HepG2 (cell line): Measurements from ENCODE around the gene FAM168A. TPM values are rescaled to one million over a fixed set of nuclear protein-coding genes. Genes with fewer than 3 reads are reported as not detected.

Experiments
- CAMTA2 ChIP-seq: sonication (generic); formaldehyde crosslinking; IDR thresholded peaks from 2 replicates; pipeline ENCODE4 v1.4.0; 2020; ENCODE audit warnings: mild to moderate bottlenecking, missing genetic modification reagents, borderline replicate concordance
- CREB1 ChIP-seq, 2 experiments: fragments of 450-650 bp in 1 of 2; IDR thresholded peaks; 2 replicates each; pipeline ENCODE4 v1.6.1; 2016 to 2017; ENCODE audit warnings: control low read depth in 1 of 2, mild to moderate bottlenecking in 1 of 2, missing compliant biosample characterization in 1 of 2, missing genetic modification characterization in 1 of 2
- CTCF ChIP-seq: sonication (generic); formaldehyde crosslinking; IDR thresholded peaks from 2 replicates; pipeline ENCODE4 v1.5.0; 2020; ENCODE audit warnings: mild to moderate bottlenecking, missing genetic modification reagents, moderate library complexity
- GPN1 ChIP-seq: sonication (generic); formaldehyde crosslinking; IDR thresholded peaks from 2 replicates; pipeline ENCODE4 v1.5.1; 2020; ENCODE audit warnings: missing genetic modification reagents, borderline replicate concordance
- MAFG ChIP-seq: sonication (generic); formaldehyde crosslinking; IDR thresholded peaks from 2 replicates; pipeline ENCODE4 v1.5.1; 2020; ENCODE audit warnings: mild to moderate bottlenecking, missing genetic modification reagents
- NCOA5 ChIP-seq: sonication (generic); formaldehyde crosslinking; IDR thresholded peaks from 2 replicates; pipeline ENCODE4 v1.4.0; 2020; ENCODE audit warnings: missing genetic modification reagents
- NFKBIZ ChIP-seq: IDR thresholded peaks from 2 replicates; pipeline ENCODE4 v1.6.1; 2018; ENCODE audit warnings: missing genetic modification reagents, missing compliant biosample characterization
- NFYC ChIP-seq: IDR thresholded peaks from 2 replicates; pipeline ENCODE4 v1.6.1; 2016; ENCODE audit warnings: missing genetic modification reagents, missing compliant biosample characterization
- PHF21A ChIP-seq: sonication (generic); formaldehyde crosslinking; IDR thresholded peaks from 2 replicates; pipeline ENCODE4 v1.5.0; 2020; ENCODE audit warnings: mild to moderate bottlenecking, missing genetic modification reagents
- PRPF4 ChIP-seq: fragments of 200-400 bp; formaldehyde crosslinking; IDR thresholded peaks from 2 replicates; pipeline ENCODE4 v1.6.1; 2016; ENCODE audit warnings: low read length, low read depth; ENCODE audit not compliant: poor library complexity, severe bottlenecking
- RFXANK ChIP-seq: IDR thresholded peaks from 2 replicates; pipeline ENCODE4 v1.6.1; 2016
- RXRA ChIP-seq: sonication (generic); formaldehyde crosslinking; IDR thresholded peaks from 2 replicates; pipeline ENCODE4 v1.5.1; 2020; ENCODE audit warnings: missing genetic modification reagents
- SMC3 ChIP-seq: IDR thresholded peaks from 2 replicates; pipeline ENCODE4 v1.6.1; 2011; ENCODE audit warnings: low read length, improper control_type of control experiment
- SRF ChIP-seq: IDR thresholded peaks from 2 replicates; pipeline ENCODE4 v1.6.1; 2011; ENCODE audit warnings: mild to moderate bottlenecking, low read depth, low read length, moderate library complexity
- ZHX2 ChIP-seq, 2 experiments: sonication (generic) in 1 of 2; formaldehyde crosslinking in 1 of 2; IDR thresholded peaks; 2 replicates each; pipeline versions ENCODE4 v1.6.1 to v1.9.0; 2014 to 2022; ENCODE audit warnings: antibody characterized with exemption in 1 of 2, borderline replicate concordance in 1 of 2, inconsistent platforms in 1 of 2, low read depth in 1 of 2, missing genetic modification reagents in 1 of 2
- ZMYM3 ChIP-seq: sonication (generic); formaldehyde crosslinking; IDR thresholded peaks from 2 replicates; pipeline ENCODE4 v1.5.1; 2020; ENCODE audit warnings: mild to moderate bottlenecking, missing genetic modification reagents
- ZNF292 ChIP-seq: sonication (generic); formaldehyde crosslinking; IDR thresholded peaks from 2 replicates; pipeline ENCODE4 v1.8.1; 2022; ENCODE audit warnings: mild to moderate bottlenecking, low read depth, missing genetic modification reagents, borderline replicate concordance
- ZNF317 ChIP-seq: sonication (generic); formaldehyde crosslinking; IDR thresholded peaks from 2 replicates; pipeline ENCODE4 v1.5.0; 2020; ENCODE audit warnings: mild to moderate bottlenecking, missing genetic modification reagents
- ZNF629 ChIP-seq: sonication (generic); formaldehyde crosslinking; conservative IDR thresholded peaks from 2 replicates; pipeline ENCODE4 v1.5.0; 2020; ENCODE audit warnings: missing genetic modification reagents
- ZNF713 ChIP-seq: sonication (generic); formaldehyde crosslinking; IDR thresholded peaks from 2 replicates; pipeline ENCODE4 v1.4.0; 2020; ENCODE audit warnings: mild to moderate bottlenecking, missing genetic modification reagents
- ZNF777 ChIP-seq: sonication (generic); formaldehyde crosslinking; IDR thresholded peaks from 2 replicates; pipeline ENCODE4 v1.4.0; 2020; ENCODE audit warnings: missing genetic modification reagents
- polyA plus RNA-seq, 8 experiments: library from polyadenylated mRNA; depleted of rRNA in 3 of 8; stranded (reverse) in 7 of 8; unstranded in 1 of 8; fragments of >200 nt; fragmentation: Illumina TruSeq in 4 of 8; extraction: Trizol in 4 of 8; gene quantifications; 2 replicates each; pipeline versions ENCODE4 v1.2.1 to v1.2.3, GENCODE V29; 2011 to 2016; ENCODE audit warnings: low read depth in 4 of 8, missing spikeins in 1 of 8, mixed read lengths in 1 of 8; ENCODE audit not compliant: insufficient read depth in 1 of 8
- total RNA-seq, 5 experiments: library from RNA; depleted of rRNA; stranded (reverse); fragments of >200 nt; fragmentation: Illumina TruSeq; extraction: Trizol; gene quantifications; 2 replicates each; pipeline ENCODE4 v1.2.3, GENCODE V29; 2016; ENCODE audit warnings: low read depth in 1 of 5
- TF ChIP-seq, protein P1 (sequence below): sonication (generic); formaldehyde crosslinking; IDR thresholded peaks from 2 replicates; pipeline ENCODE4 v1.4.0; 2020; ENCODE audit warnings: missing genetic modification reagents, borderline replicate concordance

FAM168A gene
- total and polyA plus RNA-seq, 2 of the 13 experiments (the other 11 are each of a cell fraction or from before 2014, with no cell fraction given) = 13.9 to 15.8 TPM

- TF ChIP-seq, protein P1, sequence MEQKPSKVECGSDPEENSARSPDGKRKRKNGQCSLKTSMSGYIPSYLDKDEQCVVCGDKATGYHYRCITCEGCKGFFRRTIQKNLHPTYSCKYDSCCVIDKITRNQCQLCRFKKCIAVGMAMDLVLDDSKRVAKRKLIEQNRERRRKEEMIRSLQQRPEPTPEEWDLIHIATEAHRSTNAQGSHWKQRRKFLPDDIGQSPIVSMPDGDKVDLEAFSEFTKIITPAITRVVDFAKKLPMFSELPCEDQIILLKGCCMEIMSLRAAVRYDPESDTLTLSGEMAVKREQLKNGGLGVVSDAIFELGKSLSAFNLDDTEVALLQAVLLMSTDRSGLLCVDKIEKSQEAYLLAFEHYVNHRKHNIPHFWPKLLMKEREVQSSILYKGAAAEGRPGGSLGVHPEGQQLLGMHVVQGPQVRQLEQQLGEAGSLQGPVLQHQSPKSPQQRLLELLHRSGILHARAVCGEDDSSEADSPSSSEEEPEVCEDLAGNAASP (CRISPR knock-in tag) = 0 out of 2 replicates have a peak, but pooled peaks have one; percentile 17
- TF ChIP-seq NCOA5 (CRISPR knock-in tag) = no peak
- peak; percentile 97 for TF ChIP-seq ZNF629 (CRISPR knock-in tag)
- TF ChIP-seq PRPF4 = peak; percentile 53
- no peak for TF ChIP-seq ZNF713 (CRISPR knock-in tag)
- TF ChIP-seq CREB1 (IDR thresholded peaks at IDR 0.05) = peak; percentile 79
- TF ChIP-seq CREB1 (CRISPR knock-in tag; IDR thresholded peaks at IDR 0.05) = peak; percentile 95
- TF ChIP-seq SMC3 = no peak
- TF ChIP-seq NFKBIZ (CRISPR knock-in tag) = no peak
- TF ChIP-seq RFXANK (CRISPR knock-in tag) = no peak
- TF ChIP-seq MAFG (CRISPR knock-in tag) = no peak
- 0 out of 2 replicates have a peak, but pooled peaks have one; percentile 18 for TF ChIP-seq RXRA (CRISPR knock-in tag)
- peak; percentile 7; the same call in 1 of the 2 replicates for TF ChIP-seq CTCF
- TF ChIP-seq ZHX2 (IDR thresholded peaks at IDR 0.05; ENCODE audit: low read depth) = 0 out of 2 replicates have a peak, but pooled peaks have one; percentile 5
- TF ChIP-seq ZHX2 (CRISPR knock-in tag; IDR thresholded peaks at IDR 0.05; ENCODE audit: borderline replicate concordance) = no peak
- TF ChIP-seq CAMTA2 = 0 out of 2 replicates have a peak, but pooled peaks have one; percentile 27
- TF ChIP-seq PHF21A (CRISPR knock-in tag) = peak; percentile 32; the same call in 1 of the 2 replicates
- TF ChIP-seq NFYC = peak; percentile 21; the same call in 1 of the 2 replicates
- TF ChIP-seq SRF = no peak
- no peak for TF ChIP-seq GPN1 (CRISPR knock-in tag)
- no peak for TF ChIP-seq ZNF317 (CRISPR knock-in tag)
- TF ChIP-seq ZMYM3 (CRISPR knock-in tag) = peak; percentile 94
- TF ChIP-seq ZNF777 (CRISPR knock-in tag) = no peak
- no peak for TF ChIP-seq ZNF292
Measured at GRCh38 chr11:73647459-73648100, 49.7 kb upstream of the FAM168A start (continued).
